ENCODE data around the gene UBE2B.
A peak's percentile ranks its signal among the peaks of the same experiment; 100 is the strongest.

UBE2B gene

DNA sequence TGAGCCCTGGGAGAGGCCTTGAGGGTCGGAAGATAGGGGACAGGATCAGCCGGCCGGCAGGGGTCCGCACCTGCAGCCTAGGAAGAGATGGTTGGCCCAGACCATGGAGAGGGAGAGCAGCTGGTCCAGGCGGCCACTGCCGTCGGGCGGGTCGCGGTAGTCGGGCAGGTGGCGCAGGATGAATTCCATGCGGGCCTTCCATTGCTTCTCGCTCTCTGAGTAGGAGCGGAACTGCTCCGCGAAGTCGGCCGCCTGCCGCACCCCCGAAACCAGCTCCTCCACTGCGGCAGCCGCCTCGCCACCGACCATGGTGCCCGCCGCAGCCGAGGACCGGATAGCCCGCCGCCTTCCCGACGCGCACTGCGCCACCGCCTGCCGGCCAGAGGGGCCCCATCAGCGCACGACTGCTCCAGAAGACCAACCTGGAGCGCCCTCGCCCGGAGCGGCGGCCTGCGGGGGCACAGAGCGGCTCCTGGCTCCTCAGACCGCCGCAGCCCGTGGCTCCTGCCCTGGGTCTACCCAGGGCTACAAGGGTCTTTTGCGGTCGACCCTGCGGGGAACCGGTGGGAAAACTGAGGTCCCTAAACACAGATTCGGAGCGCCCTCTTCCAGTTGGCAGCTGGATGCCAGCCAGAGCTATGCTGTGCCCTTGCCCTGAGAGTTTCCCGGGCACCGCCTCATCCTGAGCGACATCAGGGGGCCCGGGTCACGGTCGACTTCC, 40.3 kb downstream of the UBE2B start, which contains the start of gene CDKN2AIPNL (continued):
- TF ChIP-seq ZNF560 (tag by site-specific recombination; IDR thresholded peaks at IDR 0.05; ENCODE audit: borderline replicate concordance) = no peak
- TF ChIP-seq PRDM4 (tag by site-specific recombination; IDR thresholded peaks at IDR 0.05) = peak; percentile 62; the same call in 1 of the 2 replicates
- peak; percentile 24; the same call in 1 of the 2 replicates for TF ChIP-seq KLF1 (tag by site-specific recombination; IDR thresholded peaks at IDR 0.05)
- TF ChIP-seq ZNF664 (tag by site-specific recombination; IDR thresholded peaks at IDR 0.05) = no peak
- TF ChIP-seq SP7 (tag by site-specific recombination; IDR thresholded peaks at IDR 0.05) = peak; percentile 84
- peak; percentile 92; the same call in 1 of the 2 replicates for TF ChIP-seq ZNF221 (tag by site-specific recombination; IDR thresholded peaks at IDR 0.05; ENCODE audit: borderline replicate concordance)
- no peak for TF ChIP-seq ZNF311 (tag by site-specific recombination; IDR thresholded peaks at IDR 0.05; ENCODE audit: borderline replicate concordance)
- TF ChIP-seq TSHZ1 (tag by site-specific recombination; IDR thresholded peaks at IDR 0.05; ENCODE audit: borderline replicate concordance) = no peak
- peak; percentile 58 for TF ChIP-seq ZIC2 (tag by site-specific recombination; IDR thresholded peaks at IDR 0.05)
- peak; percentile 87 for TF ChIP-seq KLF8 (tag by site-specific recombination; IDR thresholded peaks at IDR 0.05)
- no peak for TF ChIP-seq OSR2 (tag by site-specific recombination; IDR thresholded peaks at IDR 0.05)
- TF ChIP-seq ZNF660 (tag by site-specific recombination; IDR thresholded peaks at IDR 0.05) = peak; percentile 98
- TF ChIP-seq MZF1 (tag by site-specific recombination; IDR thresholded peaks at IDR 0.05; ENCODE audit: borderline replicate concordance) = peak; percentile 41; the same call in 1 of the 2 replicates
- TF ChIP-seq ZBTB49 (tag by site-specific recombination; IDR thresholded peaks at IDR 0.05; ENCODE audit: low read depth) = no peak
- TF ChIP-seq ZNF274 (IDR thresholded peaks at IDR 0.05; ENCODE audit: low read length) = no peak
- no peak for TF ChIP-seq ZNF274 (tag by site-specific recombination; IDR thresholded peaks at IDR 0.05; ENCODE audit: borderline replicate concordance)
- TF ChIP-seq ZNF138 (tag by site-specific recombination; IDR thresholded peaks at IDR 0.05; ENCODE audit: borderline replicate concordance) = no peak
- TF ChIP-seq, protein P1, sequence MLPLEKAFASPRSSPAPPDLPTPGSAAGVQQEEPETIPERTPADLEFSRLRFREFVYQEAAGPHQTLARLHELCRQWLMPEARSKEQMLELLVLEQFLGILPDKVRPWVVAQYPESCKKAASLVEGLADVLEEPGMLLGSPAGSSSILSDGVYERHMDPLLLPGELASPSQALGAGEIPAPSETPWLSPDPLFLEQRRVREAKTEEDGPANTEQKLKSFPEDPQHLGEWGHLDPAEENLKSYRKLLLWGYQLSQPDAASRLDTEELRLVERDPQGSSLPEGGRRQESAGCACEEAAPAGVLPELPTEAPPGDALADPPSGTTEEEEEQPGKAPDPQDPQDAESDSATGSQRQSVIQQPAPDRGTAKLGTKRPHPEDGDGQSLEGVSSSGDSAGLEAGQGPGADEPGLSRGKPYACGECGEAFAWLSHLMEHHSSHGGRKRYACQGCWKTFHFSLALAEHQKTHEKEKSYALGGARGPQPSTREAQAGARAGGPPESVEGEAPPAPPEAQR (tag by site-specific recombination; IDR thresholded peaks at IDR 0.05) = peak; percentile 64; the same call in 1 of the 2 replicates
- TF ChIP-seq GLIS2 (tag by site-specific recombination; IDR thresholded peaks at IDR 0.05) = no peak; the same call in 1 of the 2 replicates
- peak; percentile 78 for TF ChIP-seq OVOL3 (tag by site-specific recombination; IDR thresholded peaks at IDR 0.05)
- TF ChIP-seq ZNF544 (tag by site-specific recombination; IDR thresholded peaks at IDR 0.05) = no peak
- no peak for TF ChIP-seq HOXD13 (CRISPR knock-in tag; IDR thresholded peaks at IDR 0.05; ENCODE audit: borderline replicate concordance)
- TF ChIP-seq ZNF837 (tag by site-specific recombination; IDR thresholded peaks at IDR 0.05) = no peak
- no peak for TF ChIP-seq ZNF654 (tag by site-specific recombination; IDR thresholded peaks at IDR 0.05; ENCODE audit: low read depth)
- TF ChIP-seq SP2 (tag by site-specific recombination; IDR thresholded peaks at IDR 0.05) = peak; percentile 52
- TF ChIP-seq, protein P2, sequence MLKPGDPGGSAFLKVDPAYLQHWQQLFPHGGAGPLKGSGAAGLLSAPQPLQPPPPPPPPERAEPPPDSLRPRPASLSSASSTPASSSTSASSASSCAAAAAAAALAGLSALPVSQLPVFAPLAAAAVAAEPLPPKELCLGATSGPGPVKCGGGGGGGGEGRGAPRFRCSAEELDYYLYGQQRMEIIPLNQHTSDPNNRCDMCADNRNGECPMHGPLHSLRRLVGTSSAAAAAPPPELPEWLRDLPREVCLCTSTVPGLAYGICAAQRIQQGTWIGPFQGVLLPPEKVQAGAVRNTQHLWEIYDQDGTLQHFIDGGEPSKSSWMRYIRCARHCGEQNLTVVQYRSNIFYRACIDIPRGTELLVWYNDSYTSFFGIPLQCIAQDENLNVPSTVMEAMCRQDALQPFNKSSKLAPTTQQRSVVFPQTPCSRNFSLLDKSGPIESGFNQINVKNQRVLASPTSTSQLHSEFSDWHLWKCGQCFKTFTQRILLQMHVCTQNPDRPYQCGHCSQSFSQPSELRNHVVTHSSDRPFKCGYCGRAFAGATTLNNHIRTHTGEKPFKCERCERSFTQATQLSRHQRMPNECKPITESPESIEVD (tag by site-specific recombination; IDR thresholded peaks at IDR 0.05) = no peak
- 0 out of 2 replicates have a peak, but pooled peaks have one; percentile 13 for TF ChIP-seq FEZF1 (tag by site-specific recombination; IDR thresholded peaks at IDR 0.05)

All from HEK293 (cell line).